Frontal cortex (tissue), 4 donors: ENCODE results near the gene RACGAP1. TPM values are rescaled to one million over a fixed set of nuclear protein-coding genes. Genes with fewer than 3 reads are reported as not detected.
A peak's percentile ranks its signal among the peaks of the same experiment; 100 is the strongest.
"Not testable (repeated sequence)": the region's sequence is repeated elsewhere in the genome, so short reads cannot be mapped to it uniquely, and the experiment has no call there.

Experiments
- DNase-seq, 2 donors: peaks; one replicate each; pipeline ENCODE4 v3.0.0; 2012; ENCODE audit warnings: low spot score in 2 of 2
- FAIRE-seq: peaks from 2 replicates; lab custom pipeline; 2012; peaks lifted over from hg19 to GRCh38; lab: Jason Lieb, UNC
- total RNA-seq: library from RNA; depleted of rRNA; stranded (reverse); fragments of >200 nt; gene quantifications from one replicate; pipeline ENCODE4 v1.2.3, GENCODE V29; 2014
- donor health status: control.
- donor health status: control.
- donor health status: control.

RACGAP1 gene
- total RNA-seq, 1 donor from 2014 or later, result 26.5 TPM

DNA sequence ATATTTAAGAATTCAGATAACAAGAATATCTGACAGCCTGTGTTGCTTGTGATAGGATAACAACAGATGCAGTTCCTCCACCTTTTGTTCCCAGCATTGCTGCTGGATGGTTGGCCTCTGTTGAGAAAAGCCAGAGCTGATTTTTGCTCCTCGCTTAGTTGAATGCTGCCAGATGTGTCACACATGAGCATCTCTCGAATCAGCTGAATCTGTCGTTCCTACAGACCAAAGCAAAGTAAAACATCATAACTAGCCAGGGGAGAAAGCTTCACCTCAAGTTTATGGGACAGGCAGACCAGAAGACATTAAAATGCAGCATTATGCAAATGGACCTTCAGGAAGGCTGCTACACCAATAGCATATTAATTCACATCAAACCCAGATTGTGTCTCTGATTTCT, 20.1 kb downstream of the RACGAP1 start:
- DNase-seq (no peak), FAIRE-seq (no peak)

- FAIRE-seq, result no peak
These were observed 20.6 kb downstream of the RACGAP1 start for GRCh38 chr12:50004696-50005095.

DNA sequence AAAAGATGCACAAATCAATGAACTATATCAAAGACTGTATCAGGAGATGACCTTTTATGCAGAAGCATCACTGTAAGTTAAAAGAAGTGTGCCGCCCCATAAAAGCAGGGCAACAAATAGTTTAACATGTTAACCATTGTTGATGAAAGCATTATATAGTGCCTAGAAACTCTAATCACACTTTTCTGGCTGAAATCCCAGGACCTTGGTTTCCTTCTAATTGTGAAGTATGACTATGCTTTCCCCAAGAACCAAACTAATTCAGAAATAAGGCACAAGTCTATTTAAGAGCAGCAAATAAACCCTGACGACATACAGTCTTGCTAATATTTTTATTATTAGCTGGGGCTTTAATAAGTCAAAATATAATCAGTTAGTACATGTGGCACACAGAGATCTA, 21.7 kb downstream of the RACGAP1 start:
- no peak for FAIRE-seq
- DNase-seq, result no peak

More at GRCh38 chr12:50004696-50005095, 20.6 kb downstream of the RACGAP1 start:
- no peak for DNase-seq

- no peak for DNase-seq
- FAIRE-seq, result no peak
These were observed 26.8 kb downstream of the RACGAP1 start for GRCh38 chr12:49998453-49998852.

GRCh38 chr12:49990273-49990672, 35.0 kb downstream of the RACGAP1 start:
- DNase-seq (no peak), FAIRE-seq (no peak)

DNA sequence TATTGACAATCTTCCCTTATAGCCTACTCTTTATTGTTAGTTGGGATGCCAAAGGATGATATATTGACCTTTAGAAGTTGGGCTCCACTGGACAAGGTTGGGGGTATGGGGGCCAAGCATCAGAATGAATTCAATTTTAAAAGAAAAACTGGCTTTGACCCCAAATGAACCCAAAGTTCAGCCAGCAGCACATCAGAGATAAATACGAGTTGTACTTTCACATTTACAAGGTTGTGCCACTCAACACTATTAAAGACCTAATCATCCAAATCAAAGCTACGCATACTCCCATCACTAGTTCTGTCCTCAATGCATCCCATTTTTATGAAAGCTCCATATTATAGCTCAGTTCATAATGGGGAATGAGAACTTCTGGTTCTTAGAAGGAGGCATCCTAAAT, 35.9 kb downstream of the RACGAP1 start:
- FAIRE-seq, DNase-seq: not testable (repeated sequence)

- FAIRE-seq (no peak), DNase-seq (no peak)
These were observed 37.5 kb downstream of the RACGAP1 start for GRCh38 chr12:49987625-49988303.

GRCh38 chr12:49986476-49986875, 38.8 kb downstream of the RACGAP1 start:
- DNase-seq, FAIRE-seq: not testable (repeated sequence)

GRCh38 chr12:49985981-49986380, 39.3 kb downstream of the RACGAP1 start:
- no peak for FAIRE-seq

GRCh38 chr12:49984476-49985359, 40.6 kb downstream of the RACGAP1 start:
- FAIRE-seq (no peak), DNase-seq (no peak)

More at GRCh38 chr12:49985981-49986380, 39.3 kb downstream of the RACGAP1 start:
- DNase-seq, result no peak

DNA sequence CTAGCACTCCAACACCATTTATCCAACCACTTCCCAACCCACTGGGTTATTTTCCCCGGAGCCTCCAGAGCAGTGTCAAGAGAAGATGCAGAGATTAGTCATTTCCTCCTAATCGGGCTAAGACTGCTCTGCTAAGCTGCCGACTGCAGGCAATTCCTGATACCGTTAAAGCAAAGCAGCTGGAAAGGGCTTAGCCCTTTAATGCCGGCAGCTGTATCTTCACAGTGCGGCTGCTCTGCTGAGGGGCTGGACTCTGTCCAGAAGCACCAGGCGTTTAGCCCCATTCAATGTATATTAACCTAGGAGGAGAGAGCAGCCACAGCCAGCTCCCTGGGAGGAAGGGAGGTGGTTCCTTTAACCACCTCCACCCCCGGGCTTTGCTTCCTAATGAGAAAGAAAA, 41.4 kb downstream of the RACGAP1 start:
- FAIRE-seq (no peak), DNase-seq (no peak)

DNA sequence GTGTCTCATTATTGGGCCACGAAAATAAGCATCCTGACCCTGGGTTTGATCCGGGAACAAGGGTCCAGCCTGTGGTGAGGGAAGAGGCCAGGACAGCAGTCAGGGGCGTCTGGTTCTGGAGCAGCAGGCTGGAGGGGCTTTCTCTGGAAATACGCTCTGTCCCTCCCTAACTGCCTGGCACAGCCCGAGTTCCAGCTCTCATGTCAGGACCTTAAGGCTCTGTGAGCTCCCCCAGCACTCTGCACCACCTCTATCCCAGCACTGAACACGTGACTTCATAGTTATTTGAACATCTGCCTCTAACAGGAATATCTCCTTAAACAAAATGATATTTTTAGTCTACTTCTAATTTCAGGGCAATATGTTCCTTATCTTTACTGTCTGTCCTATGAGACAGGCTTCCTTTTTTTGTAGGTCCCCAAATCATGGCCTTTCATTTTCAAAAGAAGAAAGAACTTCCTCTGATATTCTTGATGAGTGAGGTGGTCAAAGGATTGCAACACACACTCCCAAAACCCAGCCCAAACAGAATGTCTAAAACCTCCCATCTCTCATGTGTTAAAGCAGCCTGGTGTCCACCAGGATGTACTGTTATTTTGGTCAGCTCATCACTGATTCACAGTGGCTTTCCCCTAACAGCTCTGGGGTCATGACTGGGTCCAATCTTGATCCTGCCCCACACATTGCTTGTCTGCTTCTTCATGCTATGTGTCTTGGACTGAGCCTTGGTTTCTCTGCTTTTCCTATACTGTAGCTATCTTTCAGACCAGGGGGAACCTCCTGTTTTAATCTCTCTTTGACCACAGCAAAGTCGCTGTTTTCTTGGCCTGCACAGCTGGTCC, 42.8 kb downstream of the RACGAP1 start:
- DNase-seq (no peak), FAIRE-seq (no peak)

DNA sequence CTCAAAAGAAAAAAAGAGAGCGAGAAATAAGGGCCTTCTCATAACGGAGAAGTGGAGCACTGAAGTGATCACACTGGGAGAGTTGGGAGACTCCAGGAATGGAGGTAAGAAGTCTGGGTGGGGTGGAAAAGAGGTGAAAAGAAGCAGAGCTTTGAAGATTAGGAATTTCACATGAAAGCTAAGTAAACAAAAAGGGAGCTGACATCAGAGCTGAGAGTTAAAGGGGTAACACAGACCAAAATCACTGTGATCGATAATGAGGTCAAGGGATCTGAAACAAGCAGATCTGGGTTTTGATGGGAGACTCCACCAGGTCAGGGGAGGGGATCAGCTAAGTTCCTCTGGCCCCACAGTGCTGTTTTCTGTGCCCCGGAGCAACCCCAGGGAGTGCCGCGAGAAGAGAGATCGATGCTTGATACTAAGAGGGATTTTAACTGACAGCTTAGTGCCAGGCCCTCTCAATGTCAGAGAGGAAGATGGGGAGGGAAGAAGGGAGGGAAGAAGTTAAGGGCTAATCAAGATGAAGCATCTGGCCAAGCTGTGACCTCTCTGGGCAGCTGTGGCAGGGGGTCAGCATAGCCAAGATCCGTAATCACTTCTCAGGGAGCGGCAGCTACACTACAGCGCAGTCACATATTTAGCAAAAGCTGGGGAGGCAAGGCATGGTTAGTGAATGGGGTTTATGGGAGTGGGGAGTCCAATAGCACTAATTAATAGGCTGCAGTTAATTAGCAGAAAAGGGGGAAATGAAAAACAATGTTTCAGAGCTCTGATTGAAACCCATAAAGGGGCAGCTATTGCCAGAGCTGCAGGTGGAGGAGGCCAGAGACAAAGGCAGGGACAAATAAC, 44.6 kb downstream of the RACGAP1 start:
- DNase-seq (no peak), FAIRE-seq (no peak)

DNA sequence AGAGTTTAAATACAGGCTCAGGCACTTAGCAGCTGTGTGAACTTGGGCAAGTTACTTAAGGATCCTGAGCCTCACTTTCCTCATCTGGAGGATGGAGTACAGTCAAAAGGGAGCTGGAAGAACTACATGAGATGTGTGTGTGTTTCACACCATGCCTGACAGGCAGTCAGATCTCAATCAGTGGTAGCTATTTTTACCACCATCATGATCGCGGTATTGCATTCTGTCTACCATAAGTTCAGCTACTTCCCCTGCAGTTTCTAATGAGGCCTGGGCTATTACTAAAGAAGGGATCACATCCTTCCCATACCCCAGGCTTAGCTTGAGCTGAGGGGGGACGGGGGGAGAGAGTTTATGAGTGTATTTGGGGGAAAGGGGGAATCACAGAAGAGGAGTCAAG, 45.5 kb downstream of the RACGAP1 start:
- no peak for FAIRE-seq
- no peak for DNase-seq

DNA sequence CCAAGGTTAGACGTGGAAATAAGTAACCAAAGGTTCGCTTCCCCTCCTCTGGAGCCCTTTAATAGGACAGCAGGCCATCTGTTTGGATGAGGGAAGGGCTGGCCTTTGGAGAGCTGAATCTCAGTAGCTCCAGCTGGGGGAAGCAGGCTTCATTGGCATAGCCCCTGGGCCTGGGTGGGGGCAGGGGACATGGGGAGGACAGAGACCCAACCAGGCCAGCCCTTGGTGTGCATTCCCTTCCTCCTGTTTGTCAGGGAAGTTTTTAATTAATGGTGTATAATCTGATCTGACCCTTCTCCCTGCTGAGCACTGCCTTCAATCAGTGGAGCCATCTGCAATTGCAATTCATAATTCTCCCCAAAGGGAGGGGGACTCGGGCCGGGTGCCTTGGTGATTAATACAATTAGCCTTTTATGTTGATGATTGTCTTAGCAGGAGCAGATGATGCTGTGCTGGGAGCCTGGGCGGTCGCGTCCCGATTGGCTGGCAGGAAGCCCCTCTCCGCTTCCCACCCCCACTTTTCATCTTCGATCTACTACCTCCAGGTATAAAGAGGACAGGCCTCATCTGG, 46.2 kb downstream of the RACGAP1 start:
- DNase-seq, result peak in 1 of 2 donors; percentile 26

DNA sequence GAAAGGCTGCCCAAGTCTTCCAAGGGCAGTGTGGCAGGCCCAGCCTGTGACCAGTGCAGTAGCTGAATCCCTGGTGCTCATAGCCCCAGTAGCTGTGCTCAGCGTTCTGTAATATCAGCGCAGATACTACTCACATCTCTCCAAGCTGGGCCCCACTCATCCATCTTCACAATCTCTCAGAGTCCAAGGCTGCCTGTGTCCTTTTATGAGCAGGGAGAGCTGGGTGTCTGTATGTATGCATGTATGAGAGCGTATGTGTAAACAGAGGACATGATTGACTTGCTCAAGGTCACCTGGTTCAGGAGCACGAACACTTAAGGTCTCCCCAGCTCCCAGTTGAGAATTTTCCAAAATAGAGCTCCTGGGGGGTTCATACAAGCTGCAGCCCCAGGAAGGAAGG, 47.2 kb downstream of the RACGAP1 start:
- DNase-seq (no peak), FAIRE-seq (no peak)

More for the DNA sequence above, 46.2 kb downstream of the RACGAP1 start:
- FAIRE-seq, result no peak

DNA sequence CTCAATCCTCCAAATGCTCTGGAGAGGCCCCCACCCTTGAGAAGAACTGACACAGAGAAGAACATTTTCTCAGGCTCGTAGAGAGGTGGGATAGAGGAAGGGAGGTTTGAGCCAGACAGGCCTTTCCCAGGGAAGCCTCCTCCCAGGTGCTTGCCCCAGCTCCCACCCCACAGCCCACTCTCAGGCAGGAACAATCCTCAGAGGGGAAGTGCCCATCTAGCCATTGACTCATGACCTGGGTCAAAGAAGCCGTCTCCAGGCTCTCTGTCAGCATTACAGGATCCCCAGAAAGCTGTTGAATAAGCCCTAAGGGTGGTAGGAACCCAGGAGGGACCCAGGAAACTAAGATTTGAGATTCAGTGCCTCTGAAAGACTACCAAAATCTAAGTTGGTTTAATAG, 48.7 kb downstream of the RACGAP1 start:
- no peak for DNase-seq
- FAIRE-seq, result no peak

- FAIRE-seq (no peak), DNase-seq (no peak)
These were observed 50.0 kb downstream of the RACGAP1 start for GRCh38 chr12:49975318-49975761.
